NK-92 (cell line): ENCODE measurements around the gene SPRR2B.
"Not testable (repeated sequence)": the region's sequence is repeated elsewhere in the genome, so short reads cannot be mapped to it uniquely, and the experiment has no call there.

Experiments used
- DNase-seq: peaks from one replicate; lab custom pipeline; 2025; ENCODE audit not compliant: unreplicated experiment; lab: John Stamatoyannopoulos, UW

Gene SPRR2B

DNA sequence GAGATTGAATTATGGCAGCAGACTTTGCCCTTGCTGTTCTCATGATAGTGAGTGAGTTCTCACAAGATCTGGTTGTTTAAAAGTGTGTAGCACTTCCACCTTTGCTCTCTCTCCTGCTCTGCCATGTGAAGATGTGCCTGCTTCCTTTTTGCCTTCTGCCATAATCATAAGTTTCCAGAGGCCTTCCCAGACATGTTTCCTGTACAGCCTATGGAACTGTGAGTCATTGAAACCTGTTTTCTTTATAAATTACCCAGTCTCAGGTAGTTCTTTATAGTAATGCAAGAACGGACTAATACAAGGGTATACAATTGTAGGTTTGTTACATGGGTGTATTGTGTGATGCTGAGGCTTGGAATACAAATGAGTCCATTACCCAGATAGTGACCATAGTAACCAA, 36.2 kb downstream of the SPRR2B start:
- DNase-seq, result no peak

DNA sequence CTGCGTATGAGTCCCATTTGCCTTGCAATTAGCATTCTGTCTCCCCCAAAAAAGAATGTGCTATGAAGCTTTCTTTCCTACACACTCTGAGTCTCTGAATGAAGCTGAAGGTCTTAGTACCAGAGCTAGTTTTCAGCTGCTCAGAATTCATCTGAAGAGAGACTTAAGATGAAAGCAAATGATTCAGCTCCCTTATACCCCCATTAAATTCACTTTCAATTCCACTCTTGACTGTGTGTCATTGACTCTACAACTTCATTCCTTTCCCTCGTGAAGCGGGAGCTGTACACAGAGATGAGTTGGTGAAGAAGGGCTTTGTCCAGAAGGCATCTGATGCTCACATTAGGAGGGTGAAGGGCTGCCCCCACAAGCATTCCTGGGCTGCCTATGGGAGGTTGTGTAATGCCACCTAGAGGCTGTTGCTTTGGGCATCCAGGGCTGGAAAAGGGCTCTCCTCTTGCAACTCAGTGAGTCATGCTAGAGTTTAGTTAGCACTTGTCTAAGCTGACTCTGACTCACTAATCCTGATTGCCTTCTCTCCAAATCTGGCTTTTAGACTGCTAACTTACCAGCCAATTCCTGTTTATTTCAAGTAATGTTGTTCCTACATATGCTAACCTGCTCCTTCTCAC, 38.6 kb downstream of the SPRR2B start:
- DNase-seq, result no peak

DNA sequence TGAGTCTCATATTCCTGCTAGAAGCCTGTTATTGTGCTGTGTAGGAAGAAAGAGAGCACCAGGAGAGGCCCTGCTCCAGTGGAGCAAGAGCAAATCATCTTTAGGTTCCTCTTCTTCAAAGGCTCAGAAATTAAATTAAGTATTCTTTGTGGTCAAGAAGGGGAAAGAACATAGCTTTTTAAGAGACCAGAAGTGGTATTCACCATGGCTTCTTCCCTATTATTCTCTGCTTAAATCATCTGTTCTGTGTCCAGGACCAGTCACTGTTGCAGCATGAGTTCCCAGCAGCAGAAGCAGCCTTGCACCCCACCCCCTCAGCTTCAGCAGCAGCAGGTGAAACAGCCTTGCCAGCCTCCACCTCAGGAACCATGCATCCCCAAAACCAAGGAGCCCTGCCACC, 39.3 kb downstream of the SPRR2B start:
- DNase-seq, result no peak

DNA sequence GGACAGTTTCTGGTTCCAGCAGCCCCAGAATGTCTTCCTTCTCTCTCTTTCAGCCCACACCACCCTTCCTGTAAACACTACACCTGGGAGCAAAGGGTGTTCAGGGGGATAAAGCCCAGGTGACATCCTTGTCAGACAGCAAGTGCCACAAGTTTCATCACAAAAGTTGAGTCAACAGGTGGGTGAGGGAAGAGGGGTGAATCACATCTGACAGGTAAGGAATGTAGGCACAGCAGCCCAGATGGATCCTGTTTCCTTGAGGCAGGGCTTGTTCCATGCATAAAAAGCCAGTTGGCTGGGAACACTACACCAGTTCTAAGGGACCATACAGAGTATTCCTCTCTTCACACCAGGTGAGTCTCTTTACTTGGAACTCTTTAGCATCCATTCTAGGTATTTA, 40.5 kb downstream of the SPRR2B start, which contains the start of gene SPRR1B:
Gene SPRR1B (plus strand): TSS at position 309 of the 400 bp plus-strand sequence. CDS start 1,143 bp downstream, outside the sequence.
- no peak for DNase-seq

DNA sequence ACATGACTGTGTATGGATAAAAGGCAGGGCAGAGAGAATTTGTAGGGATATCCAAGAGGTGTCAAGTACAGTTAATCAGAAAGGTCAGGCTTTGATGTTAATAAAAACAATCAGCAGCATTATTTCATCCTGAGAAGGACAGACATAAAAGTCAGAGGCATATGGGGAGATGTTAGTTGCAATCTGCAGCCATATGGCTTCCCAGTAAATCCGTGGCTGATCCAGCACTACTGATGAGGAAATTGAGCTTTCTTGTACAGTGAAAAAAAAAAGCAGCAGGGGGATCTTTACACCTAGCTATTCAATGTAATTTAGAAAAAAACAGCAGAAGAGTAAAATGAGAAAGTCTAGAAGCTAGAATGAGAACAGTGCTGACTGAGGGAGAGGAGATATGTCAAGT, 42.6 kb downstream of the SPRR2B start:
- no peak for DNase-seq

DNA sequence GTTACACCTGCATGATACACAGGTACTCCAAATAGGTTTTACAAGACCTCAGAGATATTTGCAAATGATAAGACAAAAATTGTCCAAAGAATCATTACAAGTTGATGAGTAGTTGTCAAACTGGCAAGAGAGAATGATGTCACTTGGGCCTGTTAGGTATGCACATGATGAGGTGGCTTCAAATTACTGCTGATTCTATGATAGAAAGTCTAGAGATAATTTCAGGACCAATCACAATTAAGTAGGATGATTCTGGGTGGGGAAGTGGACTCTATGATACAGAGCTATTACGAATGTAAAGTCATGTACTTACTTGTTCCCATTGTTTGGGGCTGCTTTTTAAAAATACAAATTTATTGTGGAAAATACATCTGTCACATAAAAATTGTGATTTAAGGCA, 45.6 kb downstream of the SPRR2B start:
- DNase-seq, result no peak

DNA sequence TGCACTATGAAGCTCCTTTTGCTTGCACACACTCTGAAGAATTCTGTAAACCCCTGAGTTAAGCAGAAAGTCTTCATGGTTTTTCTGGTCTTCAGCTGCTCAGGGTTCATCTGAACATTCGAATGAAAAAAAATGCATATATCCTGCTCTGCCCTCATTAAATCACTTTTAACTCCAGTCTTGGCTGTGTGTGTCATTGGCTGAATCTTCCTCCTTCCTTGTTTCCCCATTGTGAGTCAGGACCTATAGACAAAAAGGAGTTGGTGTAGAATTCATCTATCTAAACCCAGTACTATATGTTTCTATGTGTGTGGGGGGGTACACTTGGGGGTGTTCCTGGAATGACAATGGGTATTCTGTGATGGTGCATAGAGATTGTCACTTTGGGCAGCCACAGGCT, 47.0 kb downstream of the SPRR2B start:
- DNase-seq, result no peak

DNA sequence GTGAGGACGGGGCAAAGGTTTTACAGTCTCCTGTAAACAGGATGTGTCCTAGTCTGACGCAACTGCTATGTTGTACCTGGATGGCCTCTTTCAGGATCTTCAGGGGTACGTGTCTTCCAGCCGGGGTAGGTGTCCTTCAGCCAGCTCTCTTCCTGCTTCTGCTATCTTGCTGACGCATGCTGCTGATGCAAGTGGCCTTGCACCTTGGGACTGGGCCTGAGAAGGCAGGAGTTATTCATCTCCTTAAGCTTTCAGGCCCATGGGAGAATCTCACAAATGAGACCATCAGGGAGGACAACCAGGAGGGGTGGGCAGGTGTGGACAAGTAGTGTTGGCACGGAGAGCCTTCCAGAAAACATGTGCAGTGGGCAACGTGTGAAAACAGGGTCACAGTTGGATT, 48.3 kb downstream of the SPRR2B start:
- DNase-seq, result no peak

DNA sequence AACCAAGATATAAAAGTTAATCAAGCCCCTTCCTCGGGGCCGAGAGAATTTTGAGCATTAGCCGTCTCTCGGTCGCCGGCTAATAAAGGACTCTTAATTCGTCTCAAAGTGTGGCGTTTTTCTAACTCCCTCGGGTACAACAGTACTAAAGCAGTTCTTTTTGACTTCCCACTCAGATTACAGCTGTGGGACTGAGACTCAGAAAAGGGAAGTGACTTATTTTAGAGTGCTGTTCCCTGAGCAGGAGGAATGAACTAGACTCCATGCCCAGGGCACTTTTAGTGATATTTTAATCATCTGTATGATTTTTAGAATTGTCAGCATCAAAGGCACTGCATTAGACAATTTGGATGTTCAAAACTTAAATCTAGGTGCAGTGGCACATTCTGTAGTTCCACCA, 49.1 kb downstream of the SPRR2B start:
- not testable (repeated sequence) for DNase-seq

DNA sequence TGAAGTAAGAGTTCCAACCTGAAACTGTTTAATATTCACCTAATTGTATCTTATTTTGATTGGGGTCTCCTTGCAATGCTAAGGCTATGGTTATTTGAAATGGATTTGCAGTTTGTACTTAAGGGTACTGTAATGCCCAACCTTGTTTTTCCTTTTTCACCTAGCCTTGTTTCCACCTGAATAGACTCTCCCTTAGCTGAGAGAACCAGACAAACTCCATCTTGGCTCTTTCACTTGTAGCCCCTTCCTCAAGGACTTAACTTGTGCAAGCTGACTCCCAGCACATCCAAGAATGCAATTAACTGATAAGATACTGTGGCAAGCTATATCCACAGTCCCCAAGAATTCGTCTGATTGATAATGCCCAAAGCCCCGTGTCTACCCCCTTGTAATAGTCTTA, 49.6 kb downstream of the SPRR2B start:
- not testable (repeated sequence) for DNase-seq
